Activated CD4-positive, alpha-beta T cell treated with anti-CD3 and anti-CD28 coated beads, Interleukin-2, amount 10 ng/mL, durations not matched to agents 24 days and 14 days (primary cell): Measurements from ENCODE around the gene MLLT10. TPM values are rescaled to one million over a fixed set of nuclear protein-coding genes. Genes with fewer than 3 reads are reported as not detected.

ENCODE experiments used
- DNase-seq: peaks from one replicate; pipeline ENCODE4 v3.0.0; 2022
- H3K27ac Mint-ChIP-seq: one replicate; pipeline ENCODE4 v1.8.0; 2022; ENCODE audit warnings: mild to moderate bottlenecking, mixed read lengths
- H3K27me3 Mint-ChIP-seq: one replicate; pipeline ENCODE4 v1.8.0; 2022; ENCODE audit warnings: mixed read lengths
- H3K36me3 Mint-ChIP-seq: one replicate; pipeline ENCODE4 v1.8.0; 2022; ENCODE audit warnings: low read depth, mild to moderate bottlenecking, mixed read lengths
- H3K4me1 Mint-ChIP-seq: one replicate; pipeline ENCODE4 v1.8.0; 2021; ENCODE audit warnings: mixed read lengths
- H3K4me3 Mint-ChIP-seq: one replicate; pipeline ENCODE4 v1.8.0; 2022; ENCODE audit warnings: mild to moderate bottlenecking, moderate library complexity, mixed read lengths
- H3K9me3 Mint-ChIP-seq: one replicate; pipeline ENCODE4 v1.8.0; 2021; ENCODE audit warnings: mixed read lengths
- intact Hi-C: fragments of 100-400 bp; cut with micrococcal nuclease; formaldehyde crosslinking; loops from one replicate; pipeline ENCODE4 v1.15.1; 2023
- total RNA-seq: library from RNA; stranded (reverse); gene quantifications from 2 replicates; pipeline ENCODE4 v1.2.3, GENCODE V29; 2022

MLLT10 gene
- total RNA-seq, 1 donor from 2014 or later: 42.0 TPM

- Mint-ChIP-seq H3K27ac (no peak overlapping the region), H3K9me3 (no peaks in the 10 kb centered on the region), H3K27me3 (peaks cover 78% of the 10 kb centered on the region), H3K4me3 (peak overlapping the region; percentile 87), H3K4me1 (peaks cover 40% of the 10 kb centered on the region), H3K36me3 (no peaks in the 10 kb centered on the region)
- intact Hi-C loops: loop anchor here (1.0 to 10.0 kb wide), 8 partner anchors 19 to 1676 kb away; partner anchors contain the start of genes DNAJC1, PIP4K2A and PTF1A
- peak; percentile 86 for DNase-seq
Measured at GRCh38 chr10:21516242-21517131, 17.5 kb upstream of the MLLT10 start.

- Mint-ChIP-seq H3K9me3 (no peaks in the 10 kb centered on the region), H3K36me3 (no peaks in the 10 kb centered on the region), H3K4me3 (peak overlapping the region; percentile 87), H3K27me3 (peaks cover 72% of the 10 kb centered on the region), H3K27ac (peak overlapping the region; percentile 45), H3K4me1 (peaks cover 40% of the 10 kb centered on the region)
- intact Hi-C loops: loop anchor here (1.0 to 10.0 kb wide), 9 partner anchors 10 to 1675 kb away; partner anchors contain the start of genes DNAJC1, MLLT10, PIP4K2A and PTF1A
- peak; percentile 80 for DNase-seq
Measured at GRCh38 chr10:21517134-21518031, 16.6 kb upstream of the MLLT10 start.

GRCh38 chr10:21518149-21518640 is 15.8 kb upstream of the MLLT10 start:
- DNase-seq: peak; percentile 61
- H3K4me3 Mint-ChIP-seq: peak overlapping the region; percentile 87
- peak overlapping the region; percentile 7 for H3K27ac Mint-ChIP-seq
- H3K36me3 Mint-ChIP-seq: no peaks in the 10 kb centered on the region
- peaks cover 40% of the 10 kb centered on the region for H3K4me1 Mint-ChIP-seq
- peaks cover 64% of the 10 kb centered on the region for H3K27me3 Mint-ChIP-seq
- no peaks in the 10 kb centered on the region for H3K9me3 Mint-ChIP-seq
- intact Hi-C loops: loop anchor here (1.0 to 10.0 kb wide), 9 partner anchors 9 to 1674 kb away; partner anchors contain the start of genes DNAJC1, MLLT10, PIP4K2A and PTF1A

- intact Hi-C loops: loop anchor here (1.0 to 10.0 kb wide), 9 partner anchors 8 to 1673 kb away; partner anchors contain the start of genes DNAJC1, MLLT10, PIP4K2A and PTF1A
- DNase-seq: peak; percentile 57
- H3K9me3 Mint-ChIP-seq: no peaks in the 10 kb centered on the region
Measured at GRCh38 chr10:21518641-21519396, 15.2 kb upstream of the MLLT10 start.

GRCh38 chr10:21519397-21519933 is 14.6 kb upstream of the MLLT10 start:
- Mint-ChIP-seq H3K4me3 (peak overlapping the region; percentile 87), H3K27me3 (peaks cover 60% of the 10 kb centered on the region), H3K36me3 (no peaks in the 10 kb centered on the region), H3K9me3 (no peaks in the 10 kb centered on the region), H3K4me1 (peaks cover 42% of the 10 kb centered on the region), H3K27ac (peak overlapping the region; percentile 8)
- peak; percentile 55 for DNase-seq
- intact Hi-C loops: loop anchor here (5.0 to 10.0 kb wide), 7 partner anchors 433 to 1673 kb away; partner anchors contain the start of genes DNAJC1, PIP4K2A and PTF1A

More at GRCh38 chr10:21518641-21519396, 15.2 kb upstream of the MLLT10 start:
- H3K36me3 Mint-ChIP-seq: no peaks in the 10 kb centered on the region
- H3K27me3 Mint-ChIP-seq: peaks cover 63% of the 10 kb centered on the region
- H3K4me3 Mint-ChIP-seq: peak overlapping the region; percentile 87
- H3K27ac Mint-ChIP-seq: no peak overlapping the region
- peaks cover 42% of the 10 kb centered on the region for H3K4me1 Mint-ChIP-seq

- Mint-ChIP-seq H3K36me3 (no peaks in the 10 kb centered on the region), H3K4me3 (peak overlapping the region; percentile 87), H3K4me1 (peaks cover 47% of the 10 kb centered on the region), H3K9me3 (no peaks in the 10 kb centered on the region), H3K27ac (no peak overlapping the region), H3K27me3 (peaks cover 60% of the 10 kb centered on the region)
- intact Hi-C loops: loop anchor here (5.0 to 10.0 kb wide), 8 partner anchors 432 to 1672 kb away; partner anchors contain the start of genes DNAJC1, PIP4K2A and PTF1A
- peak; percentile 78 for DNase-seq
Measured at GRCh38 chr10:21519941-21520436, 14.0 kb upstream of the MLLT10 start.

- Mint-ChIP-seq H3K27ac (no peak overlapping the region), H3K27me3 (peaks cover 57% of the 10 kb centered on the region), H3K4me1 (peaks cover 52% of the 10 kb centered on the region), H3K36me3 (no peaks in the 10 kb centered on the region), H3K9me3 (no peaks in the 10 kb centered on the region), H3K4me3 (peak overlapping the region; percentile 87)
- no peak for DNase-seq
- intact Hi-C loops: loop anchor here (10.0 kb wide), 1 partner anchor 914 kb away; no protein-coding TSS in a partner anchor
Measured at GRCh38 chr10:21520509-21520908, 13.5 kb upstream of the MLLT10 start.

GRCh38 chr10:21520949-21521348 is 13.1 kb upstream of the MLLT10 start:
- Mint-ChIP-seq H3K27me3 (peaks cover 53% of the 10 kb centered on the region), H3K4me3 (no peak overlapping the region), H3K27ac (no peak overlapping the region), H3K9me3 (no peaks in the 10 kb centered on the region), H3K4me1 (peaks cover 49% of the 10 kb centered on the region), H3K36me3 (no peaks in the 10 kb centered on the region)
- DNase-seq: peak; percentile 41
- intact Hi-C loops: loop anchor here (10.0 kb wide), 1 partner anchor 914 kb away; no protein-coding TSS in a partner anchor

- intact Hi-C loops: loop anchor here (10.0 kb wide), 1 partner anchor 913 kb away; no protein-coding TSS in a partner anchor
- Mint-ChIP-seq H3K27ac (no peak overlapping the region), H3K4me3 (no peak overlapping the region), H3K36me3 (peaks cover 2% of the 10 kb centered on the region), H3K9me3 (no peaks in the 10 kb centered on the region), H3K4me1 (peaks cover 53% of the 10 kb centered on the region), H3K27me3 (peaks cover 53% of the 10 kb centered on the region)
- DNase-seq: no peak
Measured at GRCh38 chr10:21521751-21522533, 12.1 kb upstream of the MLLT10 start.

GRCh38 chr10:21522631-21523406 is 11.2 kb upstream of the MLLT10 start:
- peak; percentile 41 for DNase-seq
- H3K27ac Mint-ChIP-seq: no peak overlapping the region
- H3K36me3 Mint-ChIP-seq: peaks cover 2% of the 10 kb centered on the region
- intact Hi-C loops: loop anchor here (10.0 kb wide), 1 partner anchor 912 kb away; no protein-coding TSS in a partner anchor
- H3K27me3 Mint-ChIP-seq: peaks cover 53% of the 10 kb centered on the region
- H3K4me1 Mint-ChIP-seq: peaks cover 50% of the 10 kb centered on the region
- H3K9me3 Mint-ChIP-seq: no peaks in the 10 kb centered on the region
- no peak overlapping the region for H3K4me3 Mint-ChIP-seq

GRCh38 chr10:21523557-21524008 is 10.4 kb upstream of the MLLT10 start:
- DNase-seq: no peak
- no peak overlapping the region for H3K4me3 Mint-ChIP-seq
- H3K9me3 Mint-ChIP-seq: no peaks in the 10 kb centered on the region
- peaks cover 2% of the 10 kb centered on the region for H3K36me3 Mint-ChIP-seq
- H3K4me1 Mint-ChIP-seq: peaks cover 47% of the 10 kb centered on the region
- H3K27me3 Mint-ChIP-seq: peaks cover 53% of the 10 kb centered on the region
- H3K27ac Mint-ChIP-seq: no peak overlapping the region
- intact Hi-C loops: loop anchor here (10.0 kb wide), 1 partner anchor 911 kb away; no protein-coding TSS in a partner anchor
